Mesenchymal stem cell (in vitro differentiated cells and primary cell): Measurements from ENCODE around the gene SLC25A31.

Experiments
- DNase-seq: peaks from one replicate; pipeline ENCODE4 v3.0.0-alpha.2; 2013
- H2AFZ ChIP-seq: one replicate; pipeline ENCODE4 v1.6.1; 2013; ENCODE audit warnings: low read depth, mild to moderate bottlenecking, control low read depth, inconsistent platforms, low read length, moderate library complexity
- H2AK5ac ChIP-seq: 2 replicates; pipeline ENCODE4 v1.6.1; 2013; ENCODE audit warnings: low read length, moderate library complexity, mild to moderate bottlenecking, inconsistent platforms; ENCODE audit not compliant: severe bottlenecking
- H2BK120ac ChIP-seq: one replicate; pipeline ENCODE4 v1.6.1; 2013; ENCODE audit warnings: low read depth, mild to moderate bottlenecking, inconsistent platforms, low read length, moderate library complexity
- H2BK12ac ChIP-seq, 2 experiments: one replicate each; pipeline ENCODE4 v1.6.1; 2013; ENCODE audit warnings: inconsistent platforms in 2 of 2, low read length in 2 of 2, mild to moderate bottlenecking in 2 of 2, moderate library complexity in 2 of 2, control low read depth in 1 of 2
- H2BK15ac ChIP-seq: one replicate; pipeline ENCODE4 v1.6.1; 2013; ENCODE audit warnings: mild to moderate bottlenecking, low read depth, inconsistent platforms; ENCODE audit not compliant: poor library complexity, severe bottlenecking
- H2BK5ac ChIP-seq: 2 replicates; pipeline ENCODE4 v1.6.1; 2013; ENCODE audit warnings: low read depth, mild to moderate bottlenecking, low read length, control low read depth, inconsistent platforms; ENCODE audit not compliant: poor library complexity, severe bottlenecking
- H3K14ac ChIP-seq, 2 experiments: one replicate each; pipeline ENCODE4 v1.6.1; 2013; ENCODE audit warnings: inconsistent platforms in 2 of 2, low read length in 2 of 2, control low read depth in 1 of 2, mild to moderate bottlenecking in 1 of 2, moderate library complexity in 1 of 2
- H3K18ac ChIP-seq, 2 experiments: one replicate each; pipeline ENCODE4 v1.6.1; 2013; ENCODE audit warnings: inconsistent platforms in 2 of 2, low read length in 2 of 2, control low read depth in 1 of 2, low read depth in 1 of 2, mild to moderate bottlenecking in 1 of 2
- H3K23ac ChIP-seq, 2 experiments: one replicate each; pipeline ENCODE4 v1.6.1; 2013; ENCODE audit warnings: inconsistent platforms in 2 of 2, low read length in 2 of 2, mild to moderate bottlenecking in 2 of 2, moderate library complexity in 2 of 2, control low read depth in 1 of 2
- H3K27ac ChIP-seq: 2 replicates; pipeline ENCODE4 v1.5.1; 2013; ENCODE audit warnings: mild to moderate bottlenecking, moderate library complexity, low read length, control low read depth, inconsistent platforms; ENCODE audit not compliant: poor library complexity, severe bottlenecking
- H3K27me3 ChIP-seq, 2 experiments: 2 replicates each; pipeline versions ENCODE4 v1.6.1 to v1.7.0; 2013; ENCODE audit warnings: low read length in 2 of 2, mild to moderate bottlenecking in 2 of 2, moderate library complexity in 2 of 2, control low read depth in 1 of 2, inconsistent platforms in 1 of 2; ENCODE audit not compliant: control insufficient read depth in 1 of 2, insufficient read depth in 1 of 2
- H3K36me3 ChIP-seq, 2 experiments: 2 replicates each; pipeline versions ENCODE4 v1.6.1 to v1.7.0; 2013; ENCODE audit warnings: low read length in 2 of 2, control low read depth in 1 of 2, inconsistent platforms in 1 of 2, low read depth in 1 of 2, mild to moderate bottlenecking in 1 of 2; ENCODE audit not compliant: insufficient read depth in 2 of 2, control insufficient read depth in 1 of 2
- H3K4ac ChIP-seq, 2 experiments: one replicate each; pipeline ENCODE4 v1.6.1; 2013; ENCODE audit warnings: inconsistent platforms in 2 of 2, low read length in 2 of 2, mild to moderate bottlenecking in 2 of 2, moderate library complexity in 2 of 2, control low read depth in 1 of 2, low read depth in 1 of 2
- H3K4me1 ChIP-seq: 2 replicates; pipeline ENCODE4 v1.6.1; 2013; ENCODE audit warnings: low read depth, low read length, control low read depth; ENCODE audit not compliant: control insufficient read depth, insufficient read depth
- H3K4me2 ChIP-seq: 2 replicates; pipeline ENCODE4 v1.6.1; 2013; ENCODE audit warnings: low read length, mild to moderate bottlenecking, inconsistent platforms; ENCODE audit not compliant: poor library complexity, severe bottlenecking
- H3K4me3 ChIP-seq, 2 experiments: 2 replicates each; pipeline versions ENCODE4 v1.5.1 to v1.7.0; 2013; ENCODE audit warnings: low read length in 2 of 2, mild to moderate bottlenecking in 2 of 2, control low read depth in 1 of 2, low read depth in 1 of 2; ENCODE audit not compliant: insufficient read depth in 1 of 2
- H3K79me1 ChIP-seq: replicated peaks from 2 replicates; pipeline ENCODE4 v1.6.1; 2013; ENCODE audit warnings: mild to moderate bottlenecking, control low read depth, low read length, inconsistent platforms; ENCODE audit not compliant: poor library complexity, severe bottlenecking
- H3K9ac ChIP-seq: 2 replicates; pipeline ENCODE4 v1.7.0; 2013; ENCODE audit warnings: mild to moderate bottlenecking, low read length, moderate library complexity
- H3K9me3 ChIP-seq: 2 replicates; pipeline ENCODE4 v1.7.0; 2013; ENCODE audit warnings: mild to moderate bottlenecking, low read length; ENCODE audit not compliant: control insufficient read depth
- H4K8ac ChIP-seq: one replicate; pipeline ENCODE4 v1.6.1; 2013; ENCODE audit warnings: inconsistent platforms, mild to moderate bottlenecking, low read length, moderate library complexity
- H4K91ac ChIP-seq: one replicate; pipeline ENCODE4 v1.6.1; 2013; ENCODE audit warnings: mild to moderate bottlenecking, low read length, inconsistent platforms
- WGBS: methylation state at CpG from one replicate; pipeline ENCODE4 v1.1.7; 2013; ENCODE audit warnings: mixed read lengths; 5-methylcytosine and 5-hydroxymethylcytosine counted together

The SLC25A31 gene

GRCh38 chr4:127776620-127777019 is 46.4 kb downstream of the SLC25A31 start:
- no peak overlapping the region for H2BK5ac ChIP-seq
- WGBS: 100% methylated on average over 1 of the region's 2 CpGs
- H3K4me2 ChIP-seq: no peak overlapping the region
- H3K27ac ChIP-seq: no peak overlapping the region
- no peak overlapping the region for H2BK120ac ChIP-seq
- no peaks in the 10 kb centered on the region for H3K27me3 ChIP-seq
- no peak overlapping the region for H3K9ac ChIP-seq
- H3K18ac ChIP-seq: no peak overlapping the region
- DNase-seq: no peak
- no peak overlapping the region for H3K4me3 ChIP-seq
- no peak overlapping the region for H4K91ac ChIP-seq
- no peaks in the 10 kb centered on the region for H3K9me3 ChIP-seq
- no peak overlapping the region for H3K4ac ChIP-seq
- H2BK12ac ChIP-seq: no peak overlapping the region
- no peak overlapping the region for H4K8ac ChIP-seq
- no peak overlapping the region for H2AK5ac ChIP-seq
- H3K36me3 ChIP-seq: no peaks in the 10 kb centered on the region
- H2AFZ ChIP-seq: no peak overlapping the region
- no peaks in the 10 kb centered on the region for H3K79me1 ChIP-seq
- H3K4me1 ChIP-seq: peaks cover 3% of the 10 kb centered on the region
- no peak overlapping the region for H3K14ac ChIP-seq
- no peak overlapping the region for H2BK15ac ChIP-seq
- H3K23ac ChIP-seq: no peak overlapping the region

GRCh38 chr4:127777487-127777886 is 47.3 kb downstream of the SLC25A31 start:
- H3K4me1 ChIP-seq: peaks cover 6% of the 10 kb centered on the region
- H4K8ac ChIP-seq: no peak overlapping the region
- H2BK120ac ChIP-seq: no peak overlapping the region
- H3K18ac ChIP-seq: no peak overlapping the region
- DNase-seq: no peak
- H3K4ac ChIP-seq: no peak overlapping the region
- H4K91ac ChIP-seq: no peak overlapping the region
- no peak overlapping the region for H3K23ac ChIP-seq
- H3K14ac ChIP-seq: no peak overlapping the region
- whole genome bisulfite sequencing: 72% methylated on average over 2 of the region's 3 CpGs
- no peak overlapping the region for H2AK5ac ChIP-seq
- no peak overlapping the region for H3K4me2 ChIP-seq
- no peak overlapping the region for H2BK5ac ChIP-seq
- no peaks in the 10 kb centered on the region for H3K9me3 ChIP-seq
- no peak overlapping the region for H2BK15ac ChIP-seq
- no peak overlapping the region for H2AFZ ChIP-seq
- H3K4me3 ChIP-seq: no peak overlapping the region
- peaks cover 3% of the 10 kb centered on the region for H3K79me1 ChIP-seq
- no peaks in the 10 kb centered on the region for H3K27me3 ChIP-seq
- H3K36me3 ChIP-seq: no peaks in the 10 kb centered on the region
- H3K9ac ChIP-seq: no peak overlapping the region
- H2BK12ac ChIP-seq: no peak overlapping the region
- no peak overlapping the region for H3K27ac ChIP-seq

- Histone ChIP-seq H3K4me1 (peaks cover 6% of the 10 kb centered on the region), H3K9ac (no peak overlapping the region), H3K9me3 (no peaks in the 10 kb centered on the region), H3K18ac (no peak overlapping the region), H4K91ac (no peak overlapping the region), H3K79me1 (peaks cover 3% of the 10 kb centered on the region), H3K4ac (no peak overlapping the region), H2BK120ac (no peak overlapping the region), H3K27me3 (no peaks in the 10 kb centered on the region), H3K36me3 (no peaks in the 10 kb centered on the region), H2BK15ac (no peak overlapping the region), H3K4me3 (no peak overlapping the region), H2BK5ac (no peak overlapping the region), H2AK5ac (no peak overlapping the region), H2BK12ac (no peak overlapping the region), H3K4me2 (no peak overlapping the region), H4K8ac (no peak overlapping the region), H3K23ac (no peak overlapping the region), H2AFZ (no peak overlapping the region), H3K27ac (no peak overlapping the region), H3K14ac (no peak overlapping the region)
- whole genome bisulfite sequencing: 29% methylated on average over 1 of the region's 2 CpGs
- DNase-seq: no peak
Measured at GRCh38 chr4:127778102-127778501, 47.9 kb downstream of the SLC25A31 start.

- Histone ChIP-seq H2BK5ac (no peak overlapping the region), H3K4me3 (no peak overlapping the region), H3K14ac (no peak overlapping the region), H3K4ac (no peak overlapping the region), H3K18ac (no peak overlapping the region), H4K91ac (peak overlapping the region; percentile 44), H2BK120ac (no peak overlapping the region), H3K36me3 (no peaks in the 10 kb centered on the region), H3K27ac (no peak overlapping the region), H3K23ac (no peak overlapping the region), H3K9ac (no peak overlapping the region), H2AFZ (no peak overlapping the region), H2BK15ac (no peak overlapping the region), H2AK5ac (no peak overlapping the region), H3K79me1 (peaks cover 3% of the 10 kb centered on the region), H2BK12ac (no peak overlapping the region), H3K9me3 (no peaks in the 10 kb centered on the region), H3K4me2 (no peak overlapping the region), H3K4me1 (peaks cover 8% of the 10 kb centered on the region), H4K8ac (no peak overlapping the region), H3K27me3 (no peaks in the 10 kb centered on the region)
- no peak for DNase-seq
- WGBS: over 99% methylated on average over 11 of the region's 12 CpGs
Measured at GRCh38 chr4:127780598-127780997, 50.4 kb downstream of the SLC25A31 start.
